Measurements from ENCODE around the gene MVK.

GRCh38 chr12:109632342-109632741 lies 58.7 kb downstream of the MVK start:
- TF ChIP-seq CTCF (conservative IDR thresholded peaks at IDR 0.05; ENCODE audit: low read depth in 2 of 2) (no peak), JUNB (IDR thresholded peaks at IDR 0.05; ENCODE audit: unreplicated experiment) (no peak), REST (IDR thresholded peaks at IDR 0.05; ENCODE audit: unreplicated experiment) (no peak), CREB1 (CRISPR knock-in tag; IDR thresholded peaks at IDR 0.05; ENCODE audit: low read depth) (no peak)
